ENCODE measurements around the gene ADD1.
"Not testable (repeated sequence)": the region's sequence is repeated elsewhere in the genome, so short reads cannot be mapped to it uniquely, and the experiment has no call there.

The ADD1 gene

DNA sequence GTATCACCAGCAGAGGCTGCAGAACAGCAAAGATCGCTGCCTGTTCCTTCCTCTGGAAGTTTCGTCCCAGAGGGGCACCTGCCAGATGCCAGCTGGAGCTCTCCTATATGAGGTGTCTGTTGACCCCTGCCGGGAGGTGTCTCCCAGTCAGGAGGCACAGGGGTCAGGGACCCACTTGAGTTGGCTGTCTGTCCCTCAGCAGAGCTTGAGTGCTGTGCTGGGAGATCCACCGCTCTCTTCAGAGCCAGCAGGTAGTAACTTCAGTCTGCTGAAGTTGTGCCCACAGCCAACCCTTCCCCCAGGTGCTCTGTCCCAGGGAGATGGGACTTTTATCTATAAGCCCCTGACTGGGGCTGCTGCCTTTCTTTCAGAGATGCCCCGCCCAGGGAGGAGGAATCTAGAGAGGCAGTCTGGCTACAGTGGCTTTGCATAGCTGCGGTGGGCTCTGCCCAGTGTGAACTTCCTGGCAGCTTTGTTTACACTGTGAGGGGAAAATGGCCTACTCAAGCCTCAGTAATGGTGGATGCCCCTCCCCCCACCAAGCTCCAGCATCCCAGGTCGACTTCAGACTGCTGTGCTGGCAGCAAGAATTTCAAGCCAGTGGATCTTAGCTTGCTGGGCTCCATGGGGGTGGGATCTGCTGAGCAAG lies 78.9 kb downstream of the ADD1 start:
- not testable (repeated sequence) for DNase-seq (ENCODE audit: low read depth)

DNA sequence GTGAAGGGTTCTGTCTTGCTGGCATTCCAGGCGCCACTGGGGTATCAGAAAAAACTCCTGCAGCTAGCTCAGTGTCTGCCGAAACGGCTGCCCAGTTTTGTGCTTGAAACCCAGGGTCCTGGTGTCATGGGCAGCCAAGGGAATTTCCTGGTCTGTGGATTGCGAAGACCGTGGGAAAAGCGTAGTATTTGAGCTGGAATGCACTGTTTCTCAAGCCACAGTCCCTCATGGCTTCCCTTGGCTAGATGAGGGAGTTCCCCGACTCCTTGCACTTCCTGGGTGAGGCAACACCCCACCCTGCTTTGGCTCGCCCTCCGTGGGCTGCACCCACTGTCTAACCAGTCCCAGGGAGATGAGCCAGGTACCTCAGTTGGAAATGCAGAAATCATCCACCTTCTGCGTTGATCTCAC lies 79.5 kb downstream of the ADD1 start:
- DNase-seq (ENCODE audit: low read depth), result no peak

DNA sequence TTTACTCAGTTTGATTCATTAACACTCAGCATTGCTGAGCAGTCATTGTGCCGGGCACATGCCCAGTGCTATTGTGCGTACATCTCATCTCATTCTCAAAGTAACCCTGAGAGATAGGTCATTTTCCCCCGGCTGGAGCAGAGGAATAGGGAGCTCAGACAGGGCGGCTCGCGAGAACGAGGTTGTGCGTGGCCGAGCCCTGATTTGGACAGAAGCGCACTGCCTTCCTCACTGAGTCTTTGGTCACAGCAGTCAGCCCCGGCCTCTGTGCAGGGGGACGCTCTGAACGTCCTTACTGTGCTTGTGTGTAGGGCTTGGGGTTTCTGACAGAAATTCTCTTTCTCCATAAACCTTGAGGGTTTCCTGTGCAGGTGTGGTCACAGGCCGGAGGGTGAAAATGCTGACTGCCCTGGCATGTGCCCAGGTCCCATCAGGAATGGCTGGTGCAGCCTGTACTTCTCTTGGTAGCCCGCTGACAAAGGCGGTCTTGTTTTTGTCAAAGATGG lies 80.1 kb downstream of the ADD1 start:
- DNase-seq (ENCODE audit: low read depth), result no peak

DNA sequence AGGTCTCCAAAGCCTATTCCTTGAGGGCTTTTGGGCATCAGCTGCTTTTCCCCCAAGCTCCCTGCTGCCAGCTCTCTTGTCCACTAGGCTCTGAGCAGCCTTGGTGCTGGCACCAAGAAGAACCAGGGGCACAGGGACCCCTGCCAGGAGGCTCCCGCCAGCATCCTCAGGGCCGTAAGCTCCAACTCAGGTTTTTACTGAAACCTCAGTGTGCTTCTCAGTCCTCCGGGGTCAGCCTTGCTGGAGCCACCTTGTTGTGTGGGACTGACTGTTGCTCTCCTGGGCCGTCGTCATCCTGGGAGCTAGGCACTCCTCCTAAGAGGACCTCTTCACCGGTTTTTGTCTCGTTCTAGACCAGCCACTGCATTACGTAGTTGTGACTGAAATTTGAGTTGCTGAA lies 80.6 kb downstream of the ADD1 start:
- DNase-seq (ENCODE audit: low read depth), result no peak

DNA sequence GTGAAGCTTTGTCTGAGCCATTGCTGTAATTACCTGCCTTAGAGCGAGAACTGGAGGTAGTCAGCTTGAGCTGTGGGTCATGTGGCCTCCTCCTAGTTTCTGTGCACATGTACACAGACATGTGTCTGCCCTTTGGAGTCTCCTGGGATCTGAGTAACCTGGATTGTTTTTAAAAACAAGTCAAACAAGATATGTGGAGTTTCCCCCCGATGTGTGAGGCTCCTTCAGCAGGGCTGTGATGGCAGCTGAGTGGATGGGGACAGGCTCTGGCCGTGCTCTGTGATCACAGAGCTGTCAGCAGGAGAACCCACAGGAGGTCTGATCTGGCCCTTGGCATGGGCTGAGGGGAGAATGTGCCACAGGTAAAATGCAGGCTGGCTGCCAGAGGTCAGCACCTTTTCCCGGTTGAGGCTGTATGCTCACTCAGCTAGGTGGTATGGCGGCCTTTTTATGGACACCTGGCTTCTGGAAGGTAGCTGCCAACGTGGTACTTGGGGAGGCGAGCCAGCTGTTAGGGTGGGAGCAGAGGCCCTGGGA lies 81.2 kb downstream of the ADD1 start:
- no peak for DNase-seq (ENCODE audit: low read depth)

DNA sequence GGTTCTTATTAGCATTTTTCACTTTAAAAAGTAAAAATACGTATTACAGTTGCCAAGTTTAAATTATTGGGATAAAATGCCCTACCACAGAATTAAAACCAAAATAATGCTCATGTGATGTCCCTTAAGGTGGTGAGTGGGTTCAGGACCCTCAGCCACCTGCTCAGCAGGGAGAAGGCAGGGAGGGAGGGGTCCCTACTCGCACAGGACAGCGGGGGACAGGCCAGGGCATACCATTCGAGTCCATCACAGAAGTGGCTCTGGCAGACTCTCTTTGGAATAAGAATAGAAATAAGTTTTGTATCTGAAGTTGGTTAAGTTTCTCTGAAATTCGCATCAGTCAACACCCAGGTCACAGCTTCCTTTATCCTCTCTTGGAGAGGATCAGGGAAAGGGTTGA lies 81.9 kb downstream of the ADD1 start:
- no peak for DNase-seq (ENCODE audit: low read depth)

DNA sequence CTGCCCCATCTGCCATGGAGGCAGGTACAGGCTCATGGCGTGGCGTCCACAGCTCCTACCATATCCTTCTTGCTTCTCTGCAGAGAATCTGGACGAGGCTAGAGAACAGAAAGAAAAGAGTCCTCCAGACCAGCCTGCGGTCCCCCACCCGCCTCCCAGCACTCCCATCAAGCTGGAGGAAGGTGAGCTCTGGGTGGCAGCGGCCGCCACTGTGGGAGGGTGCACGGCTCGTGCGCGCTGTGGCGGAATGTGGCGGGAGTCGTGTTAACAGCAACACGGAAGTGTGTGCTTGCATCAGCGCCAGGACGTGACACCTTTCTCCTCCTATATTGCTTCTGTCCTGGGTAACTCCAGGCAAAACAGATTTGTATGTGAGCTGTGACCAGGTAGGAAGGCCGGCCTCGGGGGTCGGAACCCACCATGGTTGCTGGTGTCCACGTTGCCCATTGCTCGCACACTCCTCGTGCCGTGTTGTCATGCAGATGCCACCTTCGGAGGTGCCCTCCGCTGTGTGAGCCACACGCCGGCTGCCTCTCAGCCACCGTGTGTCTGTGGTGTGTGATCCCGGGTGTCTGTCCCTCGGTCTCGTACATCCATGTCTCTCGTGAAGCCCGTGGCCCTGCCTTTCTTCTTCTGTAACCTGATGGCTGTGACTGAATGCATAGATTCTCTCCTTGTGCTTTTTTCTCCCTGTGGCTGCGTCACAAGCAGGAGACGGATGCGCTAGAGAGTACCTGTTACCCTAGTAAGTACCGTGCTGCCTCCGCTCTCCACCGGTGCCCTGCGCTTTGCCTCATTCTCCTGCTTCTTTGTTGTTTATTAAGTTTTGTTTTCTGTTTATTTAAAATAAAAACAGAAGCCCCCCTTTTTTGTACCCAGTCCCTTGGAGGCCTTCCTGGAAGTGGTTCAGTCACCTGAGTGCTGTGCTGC lies 82.6 kb downstream of the ADD1 start:
- no peak for DNase-seq (ENCODE audit: low read depth)

DNA sequence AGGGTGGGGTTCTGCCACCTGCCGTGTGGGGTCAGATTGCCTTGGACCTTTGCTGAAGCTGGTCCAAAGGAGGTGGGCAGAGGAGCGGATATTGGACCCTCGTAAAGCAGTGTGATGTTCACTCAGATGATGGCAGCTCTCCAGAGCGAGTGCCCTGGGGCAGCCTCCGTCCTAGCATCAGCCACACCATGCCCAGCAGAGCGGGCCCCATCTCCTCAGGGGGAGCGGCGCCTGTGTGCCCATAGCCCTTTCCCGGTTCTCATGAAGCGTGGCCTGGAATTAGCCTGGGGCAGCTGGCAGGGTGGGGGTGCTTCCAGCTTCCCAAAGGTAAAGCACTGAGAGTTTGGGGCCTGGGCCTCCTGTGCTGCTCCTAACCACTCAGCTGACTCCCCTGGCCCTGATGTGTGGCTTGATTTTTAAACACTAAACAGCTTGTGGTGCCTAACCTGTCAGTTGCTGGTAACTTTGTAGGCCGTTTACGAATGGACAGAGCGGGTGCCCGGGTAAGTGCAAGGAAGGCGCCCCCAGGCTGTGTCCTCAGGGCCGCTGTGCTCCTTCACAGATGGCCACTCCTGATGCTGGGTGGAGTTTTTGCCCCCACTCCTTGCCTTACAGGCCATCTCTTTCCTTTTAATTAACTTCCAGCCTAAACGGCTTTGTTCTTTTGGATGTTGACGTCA lies 83.5 kb downstream of the ADD1 start:
- no peak for DNase-seq (ENCODE audit: low read depth)

DNA sequence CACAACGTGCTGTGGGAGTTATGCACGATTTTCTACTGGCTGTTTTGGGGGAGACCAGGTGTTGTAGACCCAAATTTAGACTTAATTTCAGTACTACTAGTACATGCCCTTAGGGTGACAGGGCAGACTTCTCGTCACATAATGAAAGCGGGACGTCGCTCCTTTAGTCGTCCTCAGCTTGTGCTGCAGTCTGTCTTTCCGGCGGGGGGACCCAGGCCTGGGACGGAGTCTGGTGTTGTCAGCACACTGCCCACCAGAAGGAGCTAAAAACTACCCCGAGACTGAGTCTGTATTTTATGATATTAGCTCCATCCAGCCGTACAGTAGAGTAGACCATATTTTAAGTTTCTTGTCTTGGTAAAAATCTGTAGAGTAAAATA lies 84.0 kb downstream of the ADD1 start:
- no peak for DNase-seq (ENCODE audit: low read depth)

DNA sequence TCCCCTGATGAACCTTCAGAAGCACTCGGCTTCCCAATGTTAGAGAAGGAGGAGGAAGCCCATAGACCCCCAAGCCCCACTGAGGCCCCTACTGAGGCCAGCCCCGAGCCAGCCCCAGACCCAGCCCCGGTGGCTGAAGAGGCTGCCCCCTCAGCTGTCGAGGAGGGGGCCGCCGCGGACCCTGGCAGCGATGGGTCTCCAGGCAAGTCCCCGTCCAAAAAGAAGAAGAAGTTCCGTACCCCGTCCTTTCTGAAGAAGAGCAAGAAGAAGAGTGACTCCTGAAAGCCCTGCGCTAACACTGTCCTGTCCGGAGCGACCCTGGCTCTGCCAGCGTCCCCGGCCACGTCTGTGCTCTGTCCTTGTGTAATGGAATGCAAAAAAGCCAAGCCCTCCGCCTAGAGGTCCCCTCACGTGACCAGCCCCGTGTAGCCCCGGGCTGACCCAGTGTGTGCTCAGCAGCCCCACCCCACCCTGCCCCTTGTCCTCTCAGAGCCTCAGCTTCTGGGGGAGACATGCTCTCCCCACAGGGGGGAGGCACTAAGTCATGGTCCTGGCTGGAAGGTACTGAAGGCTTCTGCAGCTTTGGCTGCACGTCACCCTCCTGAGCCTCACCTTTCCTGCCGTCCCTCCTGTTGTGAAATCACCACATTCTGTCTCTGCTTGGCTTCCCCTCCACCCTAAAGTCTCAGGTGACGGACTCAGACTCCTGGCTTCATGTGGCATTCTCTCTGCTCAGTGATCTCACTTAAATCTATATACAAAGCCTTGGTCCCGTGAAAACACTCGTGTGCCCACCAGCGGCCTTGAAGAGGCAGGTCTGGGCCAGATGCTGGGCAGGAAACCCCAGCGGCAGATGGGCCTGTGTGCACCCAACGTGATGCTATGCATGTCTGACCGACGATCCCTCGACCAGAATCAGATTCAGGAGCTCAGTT lies 84.9 kb downstream of the ADD1 start:
- DNase-seq (ENCODE audit: low read depth), result no peak

DNA sequence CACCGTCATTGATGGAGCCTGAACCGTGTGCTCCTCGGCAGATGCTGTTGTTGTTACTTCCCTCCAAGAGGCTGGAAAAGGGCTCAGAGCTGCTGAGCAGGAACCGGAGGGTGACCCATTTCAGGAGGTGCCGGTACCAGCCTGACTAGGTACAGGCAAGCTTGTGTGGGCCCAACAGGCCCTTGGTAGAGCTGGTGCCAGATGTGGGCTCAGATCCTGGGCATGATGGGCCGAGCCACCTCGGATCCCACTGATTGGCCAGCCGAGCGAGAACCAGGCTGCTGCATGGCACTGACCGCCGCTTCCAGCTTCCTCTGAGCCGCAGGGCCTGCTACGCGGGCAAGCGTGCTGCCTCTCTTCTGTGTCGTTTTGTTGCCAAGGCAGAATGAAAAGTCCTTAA lies 85.8 kb downstream of the ADD1 start:
- DNase-seq (ENCODE audit: low read depth), result no peak

DNA sequence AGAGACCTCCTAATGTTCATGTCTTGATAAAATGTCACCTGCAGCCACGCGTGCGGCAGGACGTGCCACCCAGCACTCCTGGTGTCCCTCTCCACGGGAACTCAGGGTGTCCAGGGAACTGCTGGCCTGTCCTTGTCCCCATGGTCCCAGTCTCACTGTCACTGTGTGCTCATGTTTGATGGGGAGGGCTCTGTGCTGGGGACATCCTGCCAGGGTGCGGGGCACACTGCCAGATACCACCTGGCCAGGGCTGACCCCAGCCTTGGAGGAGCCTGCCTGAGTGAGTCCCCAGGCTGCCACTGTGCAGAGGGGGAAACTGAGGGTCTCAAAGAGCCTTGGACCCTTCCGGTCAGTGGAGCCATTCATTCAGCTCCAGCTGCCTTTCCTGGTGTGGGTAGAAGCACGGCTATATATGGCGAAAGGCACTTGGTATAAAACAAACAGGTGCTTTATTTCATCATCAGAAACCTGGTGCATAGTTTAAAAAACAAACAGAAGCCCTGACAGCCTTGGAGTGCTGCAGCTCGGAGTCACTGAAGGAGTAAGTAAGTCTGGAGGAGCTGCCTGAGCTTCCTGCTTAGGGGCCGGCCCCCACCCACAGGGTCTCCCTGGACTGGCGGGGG lies 86.6 kb downstream of the ADD1 start:
- no peak for DNase-seq (ENCODE audit: low read depth)

DNA sequence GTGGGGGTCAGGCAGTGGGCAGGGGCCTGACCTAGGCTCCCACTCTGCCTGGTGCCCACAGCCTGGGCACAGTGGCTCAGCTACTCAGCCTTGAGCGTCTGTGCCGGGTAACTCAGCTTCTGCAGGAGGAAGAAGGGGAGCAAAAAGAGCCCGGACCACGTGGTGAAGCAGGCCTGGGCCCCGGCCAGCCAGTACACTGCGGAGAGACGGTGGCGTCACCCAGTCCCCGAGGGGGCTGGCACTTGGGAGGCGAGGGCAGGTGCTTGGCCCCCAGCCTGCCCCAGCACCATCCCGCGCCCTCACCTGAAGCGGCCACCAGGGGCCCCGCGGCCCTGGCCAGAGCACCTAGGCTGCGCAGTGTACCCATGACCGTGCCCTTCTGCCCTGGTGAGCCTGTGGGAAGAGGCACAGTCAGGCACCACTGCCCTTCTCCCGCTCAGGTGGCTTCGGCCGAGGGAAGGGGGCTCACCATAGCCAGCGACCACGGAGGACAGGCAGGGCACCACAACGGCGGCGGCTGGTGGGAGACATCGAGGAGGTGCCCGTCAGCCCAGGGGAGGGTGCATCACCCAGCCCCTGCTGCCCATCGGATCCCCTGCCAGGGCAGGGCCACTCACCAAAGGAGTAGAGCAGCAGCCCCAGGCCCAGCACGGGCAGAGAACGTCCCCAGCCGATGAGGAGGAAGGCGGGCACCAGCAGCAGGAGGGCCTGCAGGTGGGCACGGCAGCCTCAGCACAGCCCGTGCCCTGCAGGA lies 87.3 kb downstream of the ADD1 start:
- no peak for DNase-seq (ENCODE audit: low read depth)

DNA sequence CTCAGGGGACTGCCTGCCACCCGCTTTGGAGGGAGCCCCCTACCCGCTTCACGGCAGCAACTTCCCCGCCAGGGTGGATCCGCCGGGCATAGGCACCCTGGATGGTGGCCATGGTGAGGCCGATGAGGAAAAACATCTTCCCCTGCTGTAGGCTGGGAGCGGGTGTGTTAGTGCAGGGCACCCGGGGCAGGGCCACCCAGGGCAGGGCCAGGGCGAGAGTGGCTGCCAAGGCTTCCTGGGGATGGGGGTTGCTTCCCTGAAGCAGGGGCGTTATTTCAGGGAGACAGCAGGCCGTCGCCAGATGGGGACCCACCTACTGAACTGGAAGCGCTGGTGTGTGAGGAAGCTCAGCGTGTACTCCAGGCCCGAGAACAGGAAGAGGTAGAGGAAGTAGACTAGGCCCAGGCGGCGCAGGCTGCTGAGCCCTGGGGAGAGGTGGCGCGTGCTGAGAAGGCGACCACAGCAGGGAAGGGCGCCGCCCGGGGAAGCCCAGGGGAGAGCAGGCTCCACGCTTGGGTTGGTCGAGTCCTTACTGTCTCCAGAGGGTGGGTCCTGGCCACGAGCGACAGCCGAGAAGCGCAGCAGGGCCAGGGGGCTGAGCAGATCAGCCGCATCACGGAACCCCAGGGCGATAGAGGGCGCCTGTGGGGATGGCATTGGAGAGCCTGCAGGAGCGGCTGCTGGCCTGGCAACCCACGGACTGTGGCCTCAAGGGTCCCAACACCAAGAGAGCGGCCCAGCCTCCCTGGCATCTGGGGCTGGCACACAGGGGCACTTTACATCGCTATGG lies 88.1 kb downstream of the ADD1 start:
- DNase-seq (ENCODE audit: low read depth), result no peak

DNA sequence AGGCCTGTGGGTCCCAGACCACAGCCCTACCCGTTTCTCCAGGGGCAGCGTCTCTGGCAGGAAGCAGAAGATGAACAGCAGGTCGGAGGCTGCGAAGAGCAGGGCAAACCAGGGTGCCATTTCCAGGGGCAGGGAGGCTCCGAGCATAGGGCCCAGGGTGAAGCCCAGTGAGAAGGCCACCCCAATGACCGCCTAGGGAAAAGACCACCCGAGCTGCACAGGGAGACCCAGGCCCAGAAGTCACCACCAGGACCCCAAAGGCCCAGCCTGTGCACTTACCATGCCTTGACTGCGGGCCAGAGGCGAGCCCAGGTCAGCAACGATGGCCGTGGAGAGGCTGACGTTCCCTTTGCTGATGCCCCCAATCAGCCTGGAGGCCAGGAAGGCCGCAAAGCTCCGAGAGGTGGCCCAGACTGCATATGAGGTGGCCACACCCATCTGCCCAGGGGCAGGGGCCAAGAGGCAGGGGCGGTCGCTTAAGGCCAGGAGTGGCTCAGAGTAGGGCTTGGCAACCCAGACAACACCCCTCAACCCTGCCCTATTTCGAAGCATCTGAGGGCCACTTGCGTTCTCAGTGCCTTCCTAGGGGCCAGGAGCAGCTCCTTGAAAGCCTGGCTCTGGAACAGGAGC lies 88.8 kb downstream of the ADD1 start:
- DNase-seq (ENCODE audit: low read depth), result no peak

DNA sequence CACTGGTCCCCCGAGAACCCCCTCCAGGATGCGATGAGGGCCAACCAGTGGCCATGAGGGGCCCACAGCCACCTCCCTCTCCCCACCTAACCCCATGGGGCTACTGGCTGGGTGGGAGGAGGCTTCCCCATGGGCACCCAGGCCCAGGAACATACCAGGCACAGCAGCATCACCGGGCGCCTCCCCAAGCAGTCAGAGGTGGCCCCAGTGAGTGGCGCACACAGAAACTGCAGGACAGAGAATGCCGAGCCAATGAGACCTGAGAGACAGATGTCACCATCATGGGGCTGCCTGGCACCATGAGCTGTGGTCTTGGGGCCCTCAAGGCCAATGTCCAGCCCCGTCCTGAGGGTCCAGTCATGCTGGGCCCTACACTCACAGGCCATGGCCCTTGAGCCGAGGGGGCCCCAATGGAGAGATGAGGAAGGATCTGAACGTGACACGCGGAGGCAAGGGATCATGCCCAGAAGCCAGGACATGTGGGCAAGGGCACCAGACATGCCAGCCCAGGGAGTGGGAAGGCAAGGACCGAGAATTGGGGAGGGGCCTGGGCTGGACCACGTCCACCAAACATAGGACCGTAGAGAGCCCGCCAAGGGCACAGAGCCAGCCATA lies 89.4 kb downstream of the ADD1 start:
- DNase-seq (ENCODE audit: low read depth), result no peak

DNA sequence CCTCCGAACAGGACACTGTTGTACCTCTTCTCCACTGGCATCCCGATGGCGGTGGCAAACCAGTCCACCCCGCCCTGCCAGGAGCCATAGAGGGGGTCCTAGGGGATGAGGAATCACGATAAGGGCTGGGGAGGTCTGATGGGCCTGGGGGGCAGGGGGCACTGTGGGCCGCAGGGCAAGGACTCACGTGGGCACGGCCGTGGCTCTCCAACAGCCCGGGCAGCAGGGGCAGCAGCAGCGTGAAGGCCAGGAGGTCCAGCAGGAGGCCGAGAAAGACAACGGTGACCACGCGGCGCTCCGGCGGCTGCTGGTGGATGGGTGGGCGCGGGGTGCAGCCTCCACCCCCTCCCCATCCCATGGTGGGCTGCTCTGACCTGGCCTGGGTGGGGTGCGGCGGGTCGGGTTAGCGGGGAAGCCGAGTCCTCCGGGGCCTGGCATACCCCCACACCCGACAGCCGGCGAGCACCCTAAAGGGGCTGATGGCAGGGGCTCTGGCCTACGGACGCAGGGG lies 90.0 kb downstream of the ADD1 start:
- no peak for DNase-seq (ENCODE audit: low read depth)
